HG03060 (cell line): ENCODE results near the gene PALB2.
"Not testable (repeated sequence)": the region's sequence is repeated elsewhere in the genome, so short reads cannot be mapped to it uniquely, and the experiment has no call there.

ENCODE experiments used
- ATAC-seq: cut with Tn5 transposase; IDR thresholded peaks from one replicate; pipeline ENCODE4 v1.9.1; 2021; ENCODE audit warnings: low read depth, moderate number of reproducible peaks; ENCODE audit not compliant: unreplicated experiment

Gene PALB2

DNA sequence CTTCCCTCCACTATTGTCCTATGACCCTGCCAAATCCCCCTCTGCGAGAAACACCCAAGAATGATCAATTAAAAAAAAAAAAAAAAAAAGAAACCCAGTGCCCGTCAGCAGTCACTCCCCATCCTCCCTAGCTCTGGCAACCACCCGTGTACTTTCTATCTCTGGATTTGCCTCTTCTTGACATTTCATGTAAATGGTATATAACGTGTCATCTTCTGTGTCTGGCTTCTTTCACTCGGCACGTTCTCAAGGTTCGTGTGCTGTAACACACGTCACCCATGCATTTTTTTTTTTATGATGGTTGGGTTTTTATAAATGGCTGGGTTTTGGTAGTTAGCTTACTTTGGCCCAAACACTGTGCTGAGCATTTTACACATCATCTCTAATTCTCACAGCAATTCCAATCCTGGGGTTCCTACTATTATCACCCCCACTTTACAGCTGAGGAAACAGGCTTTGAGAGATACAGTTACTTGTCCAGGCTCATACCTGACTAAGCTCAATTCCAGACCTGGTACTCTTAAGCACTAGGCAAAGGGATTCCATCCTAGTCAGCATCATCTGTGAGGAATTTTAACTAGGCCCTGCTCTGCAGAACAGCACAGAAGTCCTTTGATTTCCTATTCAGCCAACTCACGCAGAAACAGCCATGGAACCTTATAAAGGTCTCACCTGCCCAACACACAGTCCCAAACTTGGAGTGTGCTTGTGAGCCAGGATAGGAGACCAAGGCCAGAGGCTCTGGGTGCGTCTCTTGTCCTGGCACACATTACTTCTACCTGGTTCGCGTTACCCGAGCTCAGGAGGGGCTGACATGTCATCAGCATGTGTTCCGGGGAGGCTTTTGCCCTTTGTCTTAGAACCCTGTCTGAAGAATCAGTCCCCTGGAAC lies 56.7 kb downstream of the PALB2 start:
- ATAC-seq, result no peak

DNA sequence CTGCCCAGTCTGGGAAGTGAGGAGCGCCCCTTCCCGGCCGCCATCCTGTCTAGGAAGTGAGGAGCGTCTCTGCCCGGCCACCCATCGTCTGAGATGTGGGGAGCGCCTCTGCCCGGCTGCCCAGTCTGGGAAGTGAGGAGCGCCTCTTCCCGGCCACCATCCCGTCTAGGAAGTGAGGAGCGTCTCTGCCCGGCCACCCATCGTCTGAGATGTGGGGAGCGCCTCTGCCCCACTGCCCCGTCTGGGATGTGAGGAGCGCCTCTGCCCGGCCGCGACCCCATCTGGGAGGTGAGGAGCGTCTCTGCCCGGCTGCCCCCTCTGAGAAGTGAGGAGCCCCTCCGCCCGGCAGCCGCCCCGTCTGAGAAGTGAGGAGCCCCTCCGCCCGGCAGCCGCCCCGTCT lies 57.8 kb downstream of the PALB2 start:
- ATAC-seq, result not testable (repeated sequence)

DNA sequence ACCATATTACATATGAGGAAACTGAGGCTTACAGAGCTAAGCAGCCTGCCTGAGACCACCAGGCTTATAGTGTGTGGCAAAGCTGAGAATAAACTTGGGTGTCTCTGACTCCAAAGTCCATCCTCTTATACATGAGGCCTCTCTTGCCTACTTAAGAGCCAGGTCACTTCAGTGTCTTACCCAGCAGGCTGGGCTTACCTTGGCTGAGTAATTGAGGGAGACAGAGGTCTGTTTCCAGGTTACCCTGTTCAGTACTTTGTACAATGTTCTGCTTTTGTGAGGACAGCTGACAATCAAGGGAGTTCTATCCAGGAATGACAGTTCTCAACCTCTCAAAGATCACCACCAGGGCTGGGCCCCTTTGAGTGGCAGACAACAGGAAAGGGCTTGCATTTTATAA lies 59.3 kb downstream of the PALB2 start:
- no peak for ATAC-seq

DNA sequence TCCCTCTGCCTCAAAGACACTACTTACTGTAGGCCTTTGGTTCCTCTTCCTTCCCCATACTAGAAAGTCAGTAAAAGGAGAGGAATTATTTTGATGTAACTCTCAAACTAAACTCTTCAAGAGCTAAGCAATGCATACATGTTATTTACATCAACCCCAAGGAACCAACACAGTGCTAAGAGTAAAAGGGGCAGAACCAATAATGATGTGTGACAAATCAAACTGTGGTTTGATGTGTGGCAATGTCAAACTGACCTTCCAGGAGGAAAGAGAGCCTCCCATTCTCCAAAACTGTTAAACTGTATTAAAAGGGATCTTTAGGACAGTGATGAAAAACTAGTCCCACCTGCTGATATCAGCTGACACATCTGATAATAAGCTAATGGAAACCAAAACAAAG lies 60.7 kb downstream of the PALB2 start:
- ATAC-seq, result no peak

DNA sequence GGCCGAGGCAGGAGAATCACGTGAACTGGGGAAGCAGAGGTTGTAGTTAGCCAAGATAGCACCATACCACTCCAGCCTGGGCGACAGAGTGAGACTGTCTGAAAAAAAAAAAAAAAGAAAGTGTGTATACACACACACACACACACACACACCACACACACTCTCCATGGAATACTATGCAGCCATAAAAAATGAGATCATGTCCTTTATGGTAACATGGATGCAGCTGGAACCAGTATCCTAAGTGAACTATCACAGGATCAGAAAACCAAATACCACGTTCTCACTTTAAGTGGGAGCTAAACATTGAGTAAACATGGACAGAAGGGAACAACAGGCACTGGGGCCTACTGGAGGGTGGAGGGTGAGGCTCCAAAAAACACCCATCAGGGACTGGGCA lies 61.7 kb downstream of the PALB2 start:
- ATAC-seq, result no peak

DNA sequence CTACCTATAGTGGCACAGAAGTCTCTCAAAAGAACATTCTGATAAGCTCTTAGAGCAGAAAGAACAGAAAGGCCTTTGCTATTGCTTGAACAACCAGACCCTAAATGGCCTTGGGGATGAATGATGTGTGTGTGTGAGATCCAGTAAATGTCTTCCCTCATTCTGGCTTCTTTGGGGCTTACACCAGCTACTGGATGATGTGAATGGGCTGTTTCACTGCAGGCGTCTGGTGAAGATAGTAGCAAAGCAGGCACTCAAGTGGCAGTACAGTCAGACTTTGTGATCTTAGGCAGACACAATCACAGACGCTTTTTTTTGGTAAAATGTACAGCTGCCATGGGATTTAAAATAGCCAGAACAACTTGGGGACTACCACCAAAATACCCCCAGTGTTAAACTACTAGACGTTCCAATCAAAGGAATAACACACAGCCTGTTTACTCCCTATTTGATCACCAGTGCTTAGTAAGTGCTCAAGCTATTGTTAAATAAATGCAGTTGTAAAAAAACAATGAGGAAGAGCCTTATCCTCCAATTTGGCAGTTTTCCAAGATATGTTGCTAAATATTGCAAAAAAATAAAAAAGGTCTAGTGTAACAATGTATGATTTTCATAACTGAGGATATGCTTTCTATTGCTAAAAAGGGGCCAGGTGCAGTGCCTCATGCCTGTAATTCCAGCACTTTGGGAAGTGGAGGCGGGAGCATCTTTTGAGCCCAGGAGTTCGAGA lies 62.8 kb downstream of the PALB2 start:
- ATAC-seq, result no peak

DNA sequence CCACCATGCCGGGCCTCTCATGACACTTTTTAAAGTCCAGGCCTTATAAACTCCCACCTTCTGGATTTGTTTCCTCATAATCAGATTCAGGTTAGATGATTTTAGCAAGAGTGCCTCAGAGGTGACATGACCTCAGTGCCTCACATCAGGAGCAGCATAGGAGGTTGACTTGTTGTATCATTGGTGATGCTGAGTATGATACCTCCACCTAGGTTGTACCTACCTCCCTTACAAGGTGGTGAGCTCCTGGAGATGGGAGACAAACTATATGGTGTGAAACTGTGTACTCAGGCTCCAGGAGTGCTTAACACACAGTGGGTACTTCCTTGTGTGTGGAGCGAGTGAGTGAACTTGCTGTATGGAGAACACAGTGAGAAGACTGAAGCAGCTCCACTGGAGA lies 63.6 kb downstream of the PALB2 start:
- no peak for ATAC-seq

DNA sequence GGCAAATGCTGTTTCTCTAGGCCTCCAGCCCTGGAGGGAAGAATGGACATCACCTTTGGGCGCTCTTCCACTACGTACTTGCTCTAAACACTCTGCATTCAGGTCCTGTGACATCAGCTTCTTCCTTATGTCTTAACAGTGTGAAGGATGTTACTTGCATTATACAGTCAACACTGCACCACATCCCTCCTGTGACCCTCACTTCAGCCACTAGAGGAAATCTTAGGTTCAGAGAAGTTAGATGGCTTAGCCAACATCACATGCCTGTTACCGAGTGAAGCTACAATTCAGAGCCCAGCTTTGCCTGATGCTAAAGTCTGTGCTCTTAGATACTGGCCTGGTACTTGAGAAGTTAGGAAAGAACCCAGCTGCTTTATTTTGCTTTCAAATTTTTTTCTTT lies 65.3 kb downstream of the PALB2 start:
- no peak for ATAC-seq

DNA sequence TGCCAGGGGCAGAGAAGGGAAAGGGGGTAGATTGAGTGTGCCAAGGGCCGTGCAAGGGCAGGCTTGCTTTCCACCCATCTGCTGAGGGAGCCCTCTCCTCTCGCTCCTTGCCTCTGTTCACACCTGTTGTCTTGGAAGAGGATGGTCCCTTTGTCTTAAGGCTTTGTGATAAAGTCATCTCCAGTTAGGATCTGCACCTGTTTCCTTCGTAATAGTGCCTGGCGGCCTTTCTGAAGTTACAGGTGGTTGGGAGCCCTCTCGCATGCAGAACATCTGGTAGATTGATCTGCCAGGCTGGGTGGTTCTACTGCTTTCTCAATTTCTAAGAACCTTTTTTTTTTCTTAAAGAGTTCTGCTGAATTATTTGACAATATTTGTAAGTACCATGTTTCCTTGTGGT lies 67.3 kb downstream of the PALB2 start:
- no peak for ATAC-seq

DNA sequence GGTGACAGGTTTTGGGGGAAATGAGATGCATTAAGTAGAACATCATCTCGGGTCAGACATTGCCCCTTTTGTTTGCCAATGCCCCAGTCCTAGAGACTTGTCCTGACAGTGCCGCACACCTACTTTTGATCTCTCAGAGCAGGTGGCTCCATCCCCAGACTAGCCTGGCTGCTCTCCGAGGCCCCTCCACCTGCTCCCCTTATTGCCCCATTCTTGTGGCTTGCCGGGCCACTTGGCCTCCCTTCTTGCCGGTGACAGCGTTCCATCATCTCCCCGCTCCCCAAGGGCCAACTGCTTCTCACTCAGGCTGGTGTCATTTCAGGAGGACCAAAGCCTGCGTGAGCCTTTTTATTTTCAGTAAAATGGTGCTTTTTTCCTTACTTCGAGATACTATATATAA lies 68.7 kb downstream of the PALB2 start:
- ATAC-seq, result no peak

DNA sequence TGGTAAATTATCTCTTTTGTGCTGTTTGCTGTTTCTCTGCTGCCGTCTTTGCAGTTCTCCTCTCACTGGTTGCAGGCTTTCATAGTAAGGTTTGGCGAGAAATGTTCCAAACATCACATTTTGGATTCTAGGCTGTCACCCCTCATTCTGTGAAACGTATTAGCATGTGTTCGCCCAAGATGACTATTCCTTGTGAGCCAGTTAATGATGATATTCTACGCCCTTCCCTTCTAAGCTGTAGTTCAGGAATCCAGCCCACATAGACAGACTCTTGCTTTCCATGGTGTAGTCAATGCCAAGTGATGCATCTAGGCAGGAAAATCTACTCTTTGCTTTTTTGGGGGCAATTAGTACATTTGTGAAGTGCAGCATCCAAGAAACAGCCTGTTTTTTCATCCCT lies 69.2 kb downstream of the PALB2 start:
- ATAC-seq, result no peak

DNA sequence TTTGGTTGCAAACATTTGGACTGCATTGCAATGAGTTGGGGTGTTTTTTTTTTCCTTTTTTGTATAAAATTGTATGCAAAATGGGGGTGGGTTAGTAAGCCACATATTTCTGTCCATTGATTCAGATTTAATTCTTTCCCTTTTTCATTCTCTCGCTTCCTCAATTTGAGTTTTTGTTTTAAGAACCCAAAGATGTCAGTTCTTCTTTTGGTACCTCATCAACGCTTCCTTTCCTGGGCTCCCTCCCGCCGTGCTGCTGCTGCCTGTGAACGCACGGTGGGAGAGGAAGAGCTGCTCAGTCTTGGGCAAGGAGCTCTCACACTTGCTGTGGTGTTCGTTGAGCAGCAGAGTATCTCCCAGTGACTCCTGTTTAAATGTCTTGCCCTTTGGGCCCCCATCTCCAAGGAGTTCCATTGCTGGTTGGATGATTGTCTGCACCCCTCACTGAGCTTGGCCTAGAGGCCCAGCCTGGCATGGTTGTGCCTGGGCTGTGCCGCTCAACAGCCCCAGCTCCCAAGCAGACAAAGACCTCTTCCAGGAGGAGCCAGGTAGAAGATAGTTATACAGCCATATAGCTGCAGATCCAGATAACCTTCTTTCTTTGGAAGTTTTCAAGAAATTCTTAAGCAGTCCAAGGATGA lies 70.0 kb downstream of the PALB2 start:
- ATAC-seq, result no peak

DNA sequence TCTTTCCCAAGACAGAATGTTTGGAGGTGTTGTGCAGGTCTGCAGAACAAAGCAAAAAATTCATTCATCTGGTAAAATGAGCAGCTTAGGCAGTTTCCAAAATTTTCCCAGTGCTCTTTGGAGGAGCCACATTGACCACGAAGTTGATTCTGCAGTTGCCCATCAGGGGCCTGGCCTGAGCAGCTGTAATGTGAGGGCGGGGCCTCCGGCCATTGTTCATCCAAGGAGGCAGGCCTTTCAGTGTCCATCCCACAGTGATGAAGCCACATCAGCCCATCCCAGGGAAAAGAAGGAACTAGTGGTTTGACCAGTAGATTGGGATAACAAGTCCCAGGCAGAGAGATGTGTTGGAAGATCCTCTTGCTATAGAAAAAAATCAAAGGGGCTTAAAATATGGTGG lies 73.5 kb downstream of the PALB2 start:
- no peak for ATAC-seq

DNA sequence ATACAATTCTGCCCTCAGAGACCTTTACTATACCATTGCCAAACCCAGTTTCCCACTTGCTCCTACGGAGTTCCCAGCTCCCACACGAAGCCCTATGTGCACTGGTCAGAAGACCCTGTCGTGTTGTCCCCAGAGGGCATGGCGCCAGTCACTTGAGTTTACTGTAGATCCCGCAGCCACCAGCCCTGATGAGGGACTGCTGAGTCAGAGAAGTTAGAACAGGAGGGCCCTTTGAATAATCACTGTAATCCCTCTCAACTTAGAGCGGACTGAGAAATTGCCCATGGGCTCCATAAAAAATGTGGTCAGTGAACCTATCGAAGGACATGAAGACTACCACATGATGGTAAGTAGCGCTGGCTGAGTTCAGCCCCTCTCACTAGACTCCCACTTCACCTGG lies 74.4 kb downstream of the PALB2 start:
- no peak for ATAC-seq

DNA sequence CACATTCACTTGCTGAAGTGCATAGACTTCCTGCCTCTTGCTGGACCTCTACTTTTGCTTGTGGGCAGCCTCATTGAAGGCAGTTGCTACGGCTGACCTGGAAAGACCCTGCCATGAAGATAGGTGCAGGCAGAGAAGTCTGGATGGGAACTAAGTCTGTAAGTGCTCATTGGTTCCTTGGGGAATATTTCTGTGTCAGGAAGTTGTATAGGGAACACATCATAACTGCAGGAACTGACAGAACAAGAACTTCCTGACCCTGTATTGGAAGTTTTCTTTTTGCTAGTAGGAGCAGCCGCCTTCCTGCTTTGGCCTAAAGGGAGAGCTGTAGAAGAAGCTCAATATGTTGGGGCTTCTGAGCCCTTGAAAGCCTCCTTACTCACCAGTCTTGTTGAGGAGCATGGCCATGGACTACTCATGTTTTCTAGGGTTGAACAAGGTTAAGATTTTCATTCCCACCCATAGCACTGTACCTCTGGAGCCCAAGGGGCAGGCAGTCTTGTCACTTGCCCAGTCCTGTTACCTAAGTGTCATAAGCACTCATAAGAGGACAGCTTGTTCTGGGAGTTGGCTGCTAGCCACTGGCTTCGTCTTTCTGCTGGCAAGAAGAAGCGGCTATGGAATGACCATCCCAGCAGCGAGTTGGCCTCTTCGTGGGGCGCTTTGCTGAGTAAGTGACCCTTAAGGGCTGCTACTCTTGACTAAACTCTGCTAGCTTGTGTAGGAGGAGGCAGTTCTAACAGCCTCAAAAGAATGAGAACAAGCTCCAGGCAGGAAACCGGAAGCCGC lies 76.3 kb downstream of the PALB2 start:
- ATAC-seq, result no peak

DNA sequence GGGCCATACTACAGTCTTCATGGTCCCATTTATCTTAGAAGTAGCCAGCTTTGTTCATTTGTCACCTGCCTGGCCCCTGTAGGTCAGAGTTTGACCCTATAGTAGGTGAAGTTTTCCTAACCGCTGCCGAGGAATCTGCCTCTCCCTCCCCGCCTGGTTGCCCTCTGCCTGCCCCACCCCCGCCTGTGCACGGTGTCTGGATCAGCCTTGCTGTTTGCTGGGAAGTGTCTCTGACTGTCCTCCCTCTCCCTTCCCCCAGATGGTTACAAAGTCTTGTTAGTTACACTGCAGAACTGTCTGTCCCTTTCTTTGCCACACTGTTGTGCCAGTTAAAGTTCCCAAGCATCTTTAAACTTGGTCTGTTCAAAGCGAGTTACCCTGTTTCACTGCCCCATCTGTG lies 77.9 kb downstream of the PALB2 start:
- no peak for ATAC-seq

DNA sequence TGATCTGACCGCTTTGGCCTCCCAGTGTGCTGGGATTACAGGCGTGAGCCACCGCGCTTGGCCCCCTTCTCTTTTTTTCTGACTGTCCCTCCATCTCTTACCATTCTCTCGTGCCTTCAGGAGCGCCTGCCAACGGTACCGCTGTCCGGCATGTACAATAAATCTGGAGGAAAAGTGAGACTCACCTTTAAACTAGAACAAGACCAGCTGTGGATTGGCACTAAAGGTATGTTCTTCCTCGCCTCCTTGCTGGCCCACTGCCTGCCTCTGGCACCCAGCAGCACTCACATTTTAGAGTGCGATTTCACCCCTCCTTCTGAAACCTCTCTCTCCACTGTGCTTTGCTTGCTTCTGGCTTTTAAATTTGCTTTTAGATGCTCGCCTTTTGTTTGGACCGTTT lies 78.6 kb downstream of the PALB2 start:
- ATAC-seq, result no peak

DNA sequence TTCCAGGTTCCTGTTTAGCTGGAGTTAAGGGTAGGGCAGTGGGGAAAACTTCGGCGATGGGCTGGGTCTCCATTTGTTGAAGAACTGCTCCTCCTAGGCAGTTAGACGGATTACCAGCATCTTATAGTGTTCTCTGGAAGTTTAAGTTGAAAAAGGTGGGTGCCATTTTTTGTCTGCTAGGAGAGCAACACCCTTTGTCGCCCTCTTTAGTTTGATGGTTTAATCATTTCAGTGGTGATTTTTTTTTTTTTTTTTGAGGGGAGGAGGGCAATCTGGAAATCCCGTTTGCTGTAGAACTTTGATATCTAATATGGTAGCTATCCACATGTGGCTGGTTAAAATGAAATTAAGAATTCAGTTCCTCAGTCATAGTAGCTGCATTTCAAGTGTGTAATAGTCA lies 79.5 kb downstream of the PALB2 start:
- no peak for ATAC-seq

DNA sequence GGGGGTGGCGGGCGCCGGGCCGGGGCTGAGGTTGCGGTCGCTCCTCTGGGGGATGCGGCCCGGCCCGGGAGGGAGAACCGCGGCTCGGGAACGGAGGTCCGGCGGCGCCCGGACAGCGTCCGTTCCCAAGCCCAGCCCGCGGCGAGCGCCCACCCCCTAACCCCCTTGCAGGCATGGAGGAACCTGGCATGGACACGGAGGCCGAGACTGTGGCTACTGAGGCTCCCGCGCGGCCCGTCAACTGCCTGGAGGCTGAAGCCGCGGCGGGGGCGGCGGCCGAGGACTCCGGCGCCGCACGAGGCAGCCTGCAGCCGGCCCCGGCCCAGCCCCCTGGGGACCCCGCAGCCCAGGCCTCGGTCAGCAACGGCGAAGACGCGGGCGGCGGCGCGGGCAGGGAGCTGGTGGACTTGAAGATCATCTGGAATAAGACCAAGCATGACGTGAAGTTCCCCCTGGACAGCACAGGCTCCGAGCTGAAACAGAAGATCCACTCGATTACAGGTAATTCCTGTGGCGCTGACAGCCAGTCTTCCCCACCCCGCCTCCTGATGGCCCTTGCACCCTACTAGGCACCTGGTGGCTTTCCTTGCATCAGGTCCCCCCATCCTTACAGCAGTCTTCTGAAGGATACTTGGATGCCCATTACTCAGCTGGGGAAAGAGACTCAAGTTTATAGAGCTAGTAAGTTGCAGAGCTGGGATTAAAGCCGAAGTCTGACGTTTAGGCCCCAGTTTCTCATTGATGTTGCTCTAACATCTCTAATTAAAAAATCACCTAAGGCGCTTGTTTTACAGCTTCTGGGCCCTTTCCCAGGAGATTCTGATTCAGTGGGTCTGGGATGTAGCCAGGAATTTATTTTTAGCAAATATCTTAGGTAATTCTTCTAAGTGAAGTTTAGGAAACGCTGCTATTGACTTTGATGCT lies 83.1 kb downstream of the PALB2 start:
- ATAC-seq, result no peak
